ENCODE data around the gene DPM2.

- TF ChIP-seq CTCF (IDR thresholded peaks at IDR 0.05; ENCODE audit: insufficient read depth, low read depth, low read length) (no peak), EZH2 (IDR thresholded peaks at IDR 0.05; ENCODE audit: insufficient read depth, low read length) (no peak)
Observed at GRCh38 chr9:127961155-127961490, 23.5 kb upstream of the DPM2 start.
